ENCODE measurements around the gene PNPLA1.

GRCh38 chr6:36242161-36242560, 27.7 kb upstream of the PNPLA1 start:
- TF ChIP-seq CTCF (IDR thresholded peaks at IDR 0.05; ENCODE audit: insufficient read depth, low read length, poor library complexity, severe bottlenecking): no peak
- TF ChIP-seq EZH2phosphoT487 (conservative IDR thresholded peaks at IDR 0.05; ENCODE audit: low read length): no peak
